Activated T-cell treated with anti-CD3 and anti-CD28 coated beads, Interleukin-2, amount 50 U/mL, for 24 hours (primary cell): ENCODE data around the gene GPR21.

Source experiments
- DNase-seq: peaks from one replicate; pipeline ENCODE4 v3.0.0-alpha.2; 2020
- H3K27ac Mint-ChIP-seq: 2 replicates; pipeline ENCODE4 v1.8.0; 2020; ENCODE audit warnings: mild to moderate bottlenecking, mixed read lengths
- H3K27me3 Mint-ChIP-seq: 2 replicates; pipeline ENCODE4 v1.8.0; 2020; ENCODE audit warnings: mixed read lengths
- H3K36me3 Mint-ChIP-seq: 2 replicates; pipeline ENCODE4 v1.8.0; 2020; ENCODE audit warnings: low read depth, mixed read lengths
- H3K4me1 Mint-ChIP-seq: 2 replicates; pipeline ENCODE4 v1.8.0; 2020; ENCODE audit warnings: low read depth, mixed read lengths
- H3K4me3 Mint-ChIP-seq: 2 replicates; pipeline ENCODE4 v1.8.0; 2020; ENCODE audit warnings: mild to moderate bottlenecking, moderate library complexity, mixed read lengths
- H3K9me3 Mint-ChIP-seq: 2 replicates; pipeline ENCODE4 v1.8.0; 2020; ENCODE audit warnings: mixed read lengths

Gene GPR21

GRCh38 chr9:123064716-123065115 is 31.2 kb downstream of the GPR21 start:
- Mint-ChIP-seq H3K9me3 (no peaks in the 10 kb centered on the region), H3K4me3 (no peak overlapping the region), H3K36me3 (peaks cover 41% of the 10 kb centered on the region), H3K27ac (no peak overlapping the region), H3K27me3 (no peaks in the 10 kb centered on the region), H3K4me1 (peaks cover 5% of the 10 kb centered on the region)
- no peak for DNase-seq

GRCh38 chr9:123065196-123065595 is 31.7 kb downstream of the GPR21 start:
- Mint-ChIP-seq H3K27me3 (no peaks in the 10 kb centered on the region), H3K27ac (no peak overlapping the region), H3K36me3 (peaks cover 46% of the 10 kb centered on the region), H3K4me3 (no peak overlapping the region), H3K4me1 (peaks cover 6% of the 10 kb centered on the region), H3K9me3 (no peaks in the 10 kb centered on the region)
- DNase-seq = no peak

- Mint-ChIP-seq H3K4me3 (no peak overlapping the region), H3K36me3 (peaks cover 63% of the 10 kb centered on the region), H3K27me3 (no peaks in the 10 kb centered on the region), H3K27ac (no peak overlapping the region), H3K9me3 (no peaks in the 10 kb centered on the region), H3K4me1 (peaks cover 12% of the 10 kb centered on the region)
- no peak for DNase-seq
Measured at GRCh38 chr9:123067136-123067535, 33.7 kb downstream of the GPR21 start.

GRCh38 chr9:123069010-123069481 is 35.6 kb downstream of the GPR21 start:
- Mint-ChIP-seq H3K4me3 (no peak overlapping the region), H3K9me3 (no peaks in the 10 kb centered on the region), H3K36me3 (peaks cover 74% of the 10 kb centered on the region), H3K27ac (no peak overlapping the region), H3K4me1 (peaks cover 12% of the 10 kb centered on the region), H3K27me3 (no peaks in the 10 kb centered on the region)
- DNase-seq = no peak

- no peak overlapping the region for H3K4me3 Mint-ChIP-seq
Measured at GRCh38 chr9:123070198-123070597, 36.7 kb downstream of the GPR21 start.

GRCh38 chr9:123072407-123072995 is 39.0 kb downstream of the GPR21 start:
- Mint-ChIP-seq H3K4me3 (no peak overlapping the region), H3K27me3 (no peaks in the 10 kb centered on the region), H3K36me3 (peaks cover 68% of the 10 kb centered on the region), H3K9me3 (no peaks in the 10 kb centered on the region), H3K27ac (no peak overlapping the region), H3K4me1 (peaks cover 12% of the 10 kb centered on the region)
- DNase-seq = no peak

More at GRCh38 chr9:123070198-123070597, 36.7 kb downstream of the GPR21 start:
- Mint-ChIP-seq H3K27ac (peak overlapping the region; percentile 50), H3K36me3 (peaks cover 75% of the 10 kb centered on the region), H3K9me3 (no peaks in the 10 kb centered on the region), H3K27me3 (no peaks in the 10 kb centered on the region), H3K4me1 (peaks cover 12% of the 10 kb centered on the region)
- DNase-seq = no peak

- Mint-ChIP-seq H3K27me3 (no peaks in the 10 kb centered on the region), H3K36me3 (peaks cover 75% of the 10 kb centered on the region), H3K4me3 (no peak overlapping the region)
Measured at GRCh38 chr9:123073441-123073840, 40.0 kb downstream of the GPR21 start.

GRCh38 chr9:123073991-123074422 is 40.5 kb downstream of the GPR21 start:
- no peak for DNase-seq
- Mint-ChIP-seq H3K27ac (no peak overlapping the region), H3K4me3 (no peak overlapping the region), H3K36me3 (peaks cover 78% of the 10 kb centered on the region), H3K27me3 (no peaks in the 10 kb centered on the region), H3K4me1 (peaks cover 11% of the 10 kb centered on the region), H3K9me3 (no peaks in the 10 kb centered on the region)

More at GRCh38 chr9:123073441-123073840, 40.0 kb downstream of the GPR21 start:
- Mint-ChIP-seq H3K9me3 (no peaks in the 10 kb centered on the region), H3K27ac (peak overlapping the region; percentile 6), H3K4me1 (peaks cover 12% of the 10 kb centered on the region)
- no peak for DNase-seq

GRCh38 chr9:123074628-123075027 is 41.2 kb downstream of the GPR21 start:
- DNase-seq = no peak
- H3K4me3 Mint-ChIP-seq = no peak overlapping the region
- H3K4me1 Mint-ChIP-seq = peaks cover 11% of the 10 kb centered on the region
- H3K36me3 Mint-ChIP-seq = peaks cover 81% of the 10 kb centered on the region
- no peaks in the 10 kb centered on the region for H3K9me3 Mint-ChIP-seq
- no peak overlapping the region for H3K27ac Mint-ChIP-seq
- no peaks in the 10 kb centered on the region for H3K27me3 Mint-ChIP-seq

- Mint-ChIP-seq H3K27me3 (no peaks in the 10 kb centered on the region), H3K9me3 (no peaks in the 10 kb centered on the region), H3K36me3 (peaks cover 89% of the 10 kb centered on the region), H3K4me1 (no peaks in the 10 kb centered on the region), H3K27ac (no peak overlapping the region), H3K4me3 (no peak overlapping the region)
- no peak for DNase-seq
Measured at GRCh38 chr9:123080444-123080843, 47.0 kb downstream of the GPR21 start.

- H3K36me3 Mint-ChIP-seq = peaks cover 86% of the 10 kb centered on the region
- H3K9me3 Mint-ChIP-seq = no peaks in the 10 kb centered on the region
- no peaks in the 10 kb centered on the region for H3K27me3 Mint-ChIP-seq
- no peak for DNase-seq
- H3K4me1 Mint-ChIP-seq = no peaks in the 10 kb centered on the region
- H3K4me3 Mint-ChIP-seq = no peak overlapping the region
- H3K27ac Mint-ChIP-seq = no peak overlapping the region
Measured at GRCh38 chr9:123081824-123082223, 48.4 kb downstream of the GPR21 start.

- Mint-ChIP-seq H3K27me3 (no peaks in the 10 kb centered on the region), H3K27ac (no peak overlapping the region), H3K36me3 (peaks cover 81% of the 10 kb centered on the region), H3K9me3 (no peaks in the 10 kb centered on the region), H3K4me1 (no peaks in the 10 kb centered on the region), H3K4me3 (no peak overlapping the region)
- DNase-seq = no peak
Measured at GRCh38 chr9:123083680-123084079, 50.2 kb downstream of the GPR21 start.

- Mint-ChIP-seq H3K4me1 (no peaks in the 10 kb centered on the region), H3K27ac (no peak overlapping the region), H3K36me3 (peaks cover 81% of the 10 kb centered on the region), H3K27me3 (no peaks in the 10 kb centered on the region), H3K4me3 (no peak overlapping the region), H3K9me3 (no peaks in the 10 kb centered on the region)
- DNase-seq = no peak
Measured at GRCh38 chr9:123084256-123084655, 50.8 kb downstream of the GPR21 start.
